ENCODE measurements around the gene PGGT1B. TPM values are rescaled to one million over a fixed set of nuclear protein-coding genes. Genes with fewer than 3 reads are reported as not detected.

Gene PGGT1B
- total RNA-seq, 1 donor from 2014 or later = 7.2 TPM

DNA sequence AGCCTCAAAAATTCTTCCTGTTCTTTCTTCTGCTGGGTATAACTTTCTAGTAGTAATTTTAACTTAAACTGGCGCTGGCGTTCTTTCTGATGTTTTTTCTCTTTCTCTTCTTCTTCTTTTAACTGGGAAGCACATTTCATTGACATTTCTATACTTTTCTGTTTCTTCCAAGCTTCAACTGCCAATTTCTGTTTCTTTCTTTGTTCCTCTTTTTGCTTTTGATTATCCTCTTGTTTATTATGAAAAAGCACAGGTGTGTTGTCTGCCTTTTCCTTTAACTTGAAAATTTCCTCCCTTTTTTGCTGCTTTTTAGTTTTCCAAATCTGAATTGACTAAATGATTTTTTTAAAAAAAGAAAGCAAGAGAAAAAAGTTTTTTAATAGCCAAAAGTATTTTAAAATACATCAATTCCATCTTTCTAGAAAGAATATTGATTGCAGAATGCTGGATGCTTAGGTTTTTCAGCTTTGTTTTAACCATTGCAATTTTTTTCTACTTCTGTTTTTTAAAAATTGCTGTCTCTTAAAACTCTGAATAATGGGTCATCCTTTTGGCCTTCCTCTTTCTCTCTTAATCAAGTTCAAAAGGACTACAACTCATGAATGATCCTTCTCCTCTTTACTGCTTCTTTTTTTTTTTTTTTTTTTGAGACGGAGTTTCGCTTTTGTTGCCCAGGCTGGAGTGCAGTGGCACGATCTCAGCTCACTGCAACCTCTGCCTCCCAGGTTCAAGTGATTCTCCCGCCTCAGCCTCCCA lies 8.8 kb upstream of the PGGT1B start:
- no peaks in the 10 kb centered on the region for H3K27me3 ChIP-seq (ENCODE audit: control insufficient read depth, insufficient read depth, low read length)
- no peak overlapping the region for H3K4me3 ChIP-seq (ENCODE audit: low read depth, low read length)
- no peaks in the 10 kb centered on the region for H3K36me3 ChIP-seq (ENCODE audit: control insufficient read depth, insufficient read depth, low read length)
- DNase-seq (ENCODE audit: low read depth) = no peak
- TF ChIP-seq, protein P1, sequence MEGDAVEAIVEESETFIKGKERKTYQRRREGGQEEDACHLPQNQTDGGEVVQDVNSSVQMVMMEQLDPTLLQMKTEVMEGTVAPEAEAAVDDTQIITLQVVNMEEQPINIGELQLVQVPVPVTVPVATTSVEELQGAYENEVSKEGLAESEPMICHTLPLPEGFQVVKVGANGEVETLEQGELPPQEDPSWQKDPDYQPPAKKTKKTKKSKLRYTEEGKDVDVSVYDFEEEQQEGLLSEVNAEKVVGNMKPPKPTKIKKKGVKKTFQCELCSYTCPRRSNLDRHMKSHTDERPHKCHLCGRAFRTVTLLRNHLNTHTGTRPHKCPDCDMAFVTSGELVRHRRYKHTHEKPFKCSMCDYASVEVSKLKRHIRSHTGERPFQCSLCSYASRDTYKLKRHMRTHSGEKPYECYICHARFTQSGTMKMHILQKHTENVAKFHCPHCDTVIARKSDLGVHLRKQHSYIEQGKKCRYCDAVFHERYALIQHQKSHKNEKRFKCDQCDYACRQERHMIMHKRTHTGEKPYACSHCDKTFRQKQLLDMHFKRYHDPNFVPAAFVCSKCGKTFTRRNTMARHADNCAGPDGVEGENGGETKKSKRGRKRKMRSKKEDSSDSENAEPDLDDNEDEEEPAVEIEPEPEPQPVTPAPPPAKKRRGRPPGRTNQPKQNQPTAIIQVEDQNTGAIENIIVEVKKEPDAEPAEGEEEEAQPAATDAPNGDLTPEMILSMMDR (IDR thresholded peaks at IDR 0.05; ENCODE audit: insufficient read depth, low read length, poor library complexity, severe bottlenecking) = no peak

DNA sequence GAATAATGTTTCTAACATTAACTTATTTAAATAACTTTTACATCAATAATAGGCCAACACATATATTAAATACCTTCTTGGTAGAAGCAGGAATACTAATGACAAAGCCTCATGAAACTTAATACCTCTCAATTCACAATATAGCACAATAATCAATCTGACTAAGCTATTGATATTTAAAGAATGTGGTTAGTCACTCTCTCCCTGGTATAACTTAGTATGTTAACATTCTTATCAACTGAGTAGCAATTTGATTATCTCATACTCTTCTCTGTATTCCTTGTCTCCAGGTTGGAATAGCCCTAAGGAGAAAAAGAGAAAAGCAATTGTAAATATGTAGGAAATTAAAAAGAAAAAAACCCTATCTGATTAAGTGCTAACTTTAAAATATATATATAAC lies 4.9 kb upstream of the PGGT1B start:
- H3K36me3 ChIP-seq (ENCODE audit: control insufficient read depth, insufficient read depth, low read length) = no peaks in the 10 kb centered on the region
- no peak for DNase-seq (ENCODE audit: low read depth)
- H3K27me3 ChIP-seq (ENCODE audit: control insufficient read depth, insufficient read depth, low read length) = no peaks in the 10 kb centered on the region
- TF ChIP-seq, protein P1 (IDR thresholded peaks at IDR 0.05; ENCODE audit: insufficient read depth, low read length, poor library complexity, severe bottlenecking) = no peak
- H3K4me3 ChIP-seq (ENCODE audit: low read depth, low read length) = no peak overlapping the region

DNA sequence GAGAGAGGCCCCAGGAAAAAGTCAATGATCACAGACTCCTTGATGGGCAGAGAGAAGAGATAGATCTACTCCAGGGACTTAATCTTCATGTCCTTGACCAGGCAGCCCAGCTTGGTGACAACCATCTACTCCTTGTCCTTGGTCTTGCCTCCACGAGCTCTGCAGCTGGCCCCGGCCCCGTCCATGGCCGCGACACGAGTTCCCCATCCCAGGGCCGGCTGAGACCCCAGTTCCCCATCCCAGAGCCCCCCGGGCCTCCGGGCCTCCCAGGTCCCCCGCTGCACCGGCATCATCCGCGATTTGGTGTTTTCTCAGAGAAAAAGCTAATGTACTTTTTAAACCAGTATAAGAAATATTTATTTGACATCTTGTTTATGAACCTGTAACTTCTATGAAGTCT lies 2.5 kb upstream of the PGGT1B start:
- Histone ChIP-seq H3K4me3 (ENCODE audit: low read depth, low read length) (no peak overlapping the region), H3K36me3 (ENCODE audit: control insufficient read depth, insufficient read depth, low read length) (no peaks in the 10 kb centered on the region), H3K27me3 (ENCODE audit: control insufficient read depth, insufficient read depth, low read length) (no peaks in the 10 kb centered on the region)
- DNase-seq (ENCODE audit: low read depth) = no peak
- TF ChIP-seq, protein P1 (IDR thresholded peaks at IDR 0.05; ENCODE audit: insufficient read depth, low read length, poor library complexity, severe bottlenecking) = no peak

DNA sequence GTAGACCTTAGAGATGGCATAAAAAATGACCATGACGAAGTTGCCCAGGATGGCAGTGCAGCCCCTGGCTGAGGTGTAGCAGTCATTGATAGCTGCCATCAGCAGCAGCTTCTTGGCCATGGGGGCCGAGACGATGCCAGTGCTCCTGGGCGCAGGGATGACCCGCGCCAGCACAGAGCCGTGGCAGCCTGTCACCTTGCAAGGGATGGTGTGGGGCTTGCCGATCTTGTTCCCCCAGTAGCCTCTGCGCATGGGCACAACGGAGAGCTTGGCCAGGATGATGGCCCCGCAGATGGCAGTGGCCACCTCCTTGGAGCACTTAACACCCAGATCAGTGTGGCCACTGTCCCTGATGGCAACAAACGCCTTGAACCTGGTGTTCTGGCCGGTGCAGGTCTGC lies 2.1 kb upstream of the PGGT1B start:
- Histone ChIP-seq H3K36me3 (ENCODE audit: control insufficient read depth, insufficient read depth, low read length) (no peaks in the 10 kb centered on the region), H3K4me3 (ENCODE audit: low read depth, low read length) (no peak overlapping the region), H3K27me3 (ENCODE audit: control insufficient read depth, insufficient read depth, low read length) (no peaks in the 10 kb centered on the region)
- no peak for DNase-seq (ENCODE audit: low read depth)
- TF ChIP-seq, protein P1 (IDR thresholded peaks at IDR 0.05; ENCODE audit: insufficient read depth, low read length, poor library complexity, severe bottlenecking) = no peak

DNA sequence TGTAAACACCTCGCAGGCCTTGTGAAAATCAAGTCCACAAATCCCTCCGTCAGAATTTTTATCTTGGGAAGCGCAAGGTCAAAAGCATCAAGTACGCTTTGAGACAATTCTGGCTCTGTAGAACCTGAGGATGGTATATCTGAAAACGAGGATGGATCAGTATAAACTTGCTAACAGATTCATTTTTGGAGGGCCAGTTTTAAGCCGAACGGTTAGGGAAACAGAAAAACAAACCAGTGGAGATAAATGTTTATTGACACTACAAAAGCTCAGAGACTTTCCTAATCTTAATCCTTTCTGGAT lies 352 bp upstream of the PGGT1B start:
- Histone ChIP-seq H3K4me3 (ENCODE audit: low read depth, low read length) (peak overlapping the region; percentile 72), H3K27me3 (ENCODE audit: control insufficient read depth, insufficient read depth, low read length) (no peaks in the 10 kb centered on the region), H3K36me3 (ENCODE audit: control insufficient read depth, insufficient read depth, low read length) (no peaks in the 10 kb centered on the region)
- TF ChIP-seq, protein P1 (IDR thresholded peaks at IDR 0.05; ENCODE audit: insufficient read depth, low read length, poor library complexity, severe bottlenecking) = no peak
- DNase-seq (ENCODE audit: low read depth) = no peak

DNA sequence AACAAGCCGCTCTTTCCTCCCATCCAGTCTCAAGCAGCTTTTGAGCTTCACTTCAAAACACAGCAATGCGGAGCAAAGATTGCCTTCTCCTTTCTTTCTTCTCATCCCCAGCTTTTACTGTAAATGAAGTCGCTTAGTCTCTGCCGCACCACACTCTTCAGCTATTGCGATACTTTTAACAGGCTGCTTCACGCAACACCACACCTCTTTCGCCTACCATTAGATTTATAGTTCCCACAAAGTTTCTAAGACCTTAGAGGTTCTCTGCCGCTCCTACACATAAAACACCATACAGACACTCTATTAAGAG lies 711 bp downstream of the PGGT1B start:
- no peaks in the 10 kb centered on the region for H3K36me3 ChIP-seq (ENCODE audit: control insufficient read depth, insufficient read depth, low read length)
- DNase-seq (ENCODE audit: low read depth) = no peak
- TF ChIP-seq, protein P1 (IDR thresholded peaks at IDR 0.05; ENCODE audit: insufficient read depth, low read length, poor library complexity, severe bottlenecking) = no peak
- H3K4me3 ChIP-seq (ENCODE audit: low read depth, low read length) = peak overlapping the region; percentile 72
- H3K27me3 ChIP-seq (ENCODE audit: control insufficient read depth, insufficient read depth, low read length) = no peaks in the 10 kb centered on the region
